Measurements from ENCODE around the gene NDUFS3.

The NDUFS3 gene

DNA sequence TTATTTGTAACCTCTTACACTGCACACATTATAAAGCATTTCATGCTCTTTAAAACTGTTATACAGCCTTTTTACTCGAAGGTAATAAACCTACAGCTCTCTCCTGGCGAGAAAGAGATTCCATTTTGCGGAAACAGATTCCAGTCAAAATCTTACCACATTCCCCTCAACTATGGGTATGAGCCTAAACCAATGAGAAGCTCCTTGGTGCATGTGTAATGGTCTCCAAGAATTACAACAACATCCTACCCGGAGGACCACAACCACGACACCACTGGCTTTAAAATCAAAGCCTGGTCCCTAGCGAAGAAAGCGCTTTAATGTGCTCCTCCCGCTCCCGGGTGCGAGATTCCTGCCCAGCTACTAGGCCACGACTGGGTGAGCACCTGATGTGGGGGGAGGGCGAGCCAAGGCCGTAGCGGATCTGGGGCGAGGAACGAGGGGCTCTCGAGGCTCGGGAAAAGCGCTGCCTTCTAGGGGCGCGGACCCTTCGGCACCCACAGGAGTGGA lies 26.8 kb upstream of the NDUFS3 start:
- TF ChIP-seq GATA3 (IDR thresholded peaks at IDR 0.05; ENCODE audit: low read depth, low read length): no peak
- TF ChIP-seq GATA2 (IDR thresholded peaks at IDR 0.05; ENCODE audit: low read depth, low read length): no peak

DNA sequence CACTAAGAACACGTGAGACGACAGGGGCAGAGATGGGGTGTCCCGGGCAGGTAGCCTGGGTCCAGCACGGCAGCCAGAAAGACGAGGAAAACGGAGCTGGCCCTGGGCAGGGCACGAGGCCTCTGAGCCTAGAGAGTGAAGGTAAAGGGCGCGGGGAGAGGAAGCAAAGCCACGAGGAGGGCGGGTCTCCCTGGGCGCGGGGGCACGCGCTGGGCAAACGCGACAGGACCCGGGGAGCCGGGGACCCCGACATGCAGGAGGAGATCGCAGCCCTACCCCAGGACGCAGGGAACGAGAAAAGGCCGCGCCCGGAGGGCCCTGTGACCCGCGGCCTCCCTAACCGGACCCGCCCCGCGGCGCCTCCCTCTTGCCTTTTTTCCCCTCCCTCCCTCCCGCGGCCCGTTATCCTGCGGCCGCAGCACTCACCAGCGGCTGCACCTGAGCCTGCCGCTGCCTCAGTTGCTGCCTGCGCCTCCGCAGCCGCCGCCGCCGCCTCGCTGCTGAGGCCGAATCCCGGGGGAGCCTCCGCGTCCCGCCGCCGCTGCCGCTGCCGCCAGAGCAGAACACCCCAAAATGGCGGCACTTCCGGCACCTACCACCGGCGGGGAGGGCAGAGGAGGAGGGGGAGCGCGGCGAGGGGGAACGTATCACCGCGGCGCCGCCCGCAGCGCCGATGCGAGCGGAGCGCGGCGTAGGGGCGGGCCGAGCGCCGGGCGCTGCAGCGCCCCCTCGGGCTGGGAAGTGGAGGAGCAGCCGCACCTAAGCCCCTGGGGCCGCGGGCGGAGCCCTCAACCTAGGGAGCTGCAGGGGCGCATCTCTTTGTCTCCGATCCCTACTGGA lies 26.1 kb upstream of the NDUFS3 start, which contains the start of gene CELF1:
CELF1 (minus strand) TSS at position 567 of the 840 bp plus-strand sequence. CDS start 53,609 bp downstream, outside the sequence.
- TF ChIP-seq GATA3 (IDR thresholded peaks at IDR 0.05; ENCODE audit: low read depth, low read length): no peak
- no peak for TF ChIP-seq GATA2 (IDR thresholded peaks at IDR 0.05; ENCODE audit: low read depth, low read length)

DNA sequence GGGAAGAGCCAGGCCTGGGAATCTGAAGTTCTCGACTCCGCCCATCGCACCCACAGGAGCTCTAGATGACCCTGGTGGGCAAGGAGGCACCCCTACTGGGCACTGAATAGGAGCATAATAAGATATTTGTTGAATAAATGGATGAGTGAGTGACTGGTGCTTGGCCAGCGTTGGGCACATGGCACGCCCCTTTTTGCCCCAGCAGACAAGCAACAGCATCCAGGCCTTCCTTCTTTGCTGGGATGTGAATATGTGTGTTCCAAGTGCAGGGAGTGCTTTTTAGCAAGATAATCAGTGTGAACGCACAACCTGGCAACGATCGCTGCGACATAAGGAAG lies 25.5 kb upstream of the NDUFS3 start:
- TF ChIP-seq GATA2 (IDR thresholded peaks at IDR 0.05; ENCODE audit: low read depth, low read length) (no peak), GATA3 (IDR thresholded peaks at IDR 0.05; ENCODE audit: low read depth, low read length) (no peak)

DNA sequence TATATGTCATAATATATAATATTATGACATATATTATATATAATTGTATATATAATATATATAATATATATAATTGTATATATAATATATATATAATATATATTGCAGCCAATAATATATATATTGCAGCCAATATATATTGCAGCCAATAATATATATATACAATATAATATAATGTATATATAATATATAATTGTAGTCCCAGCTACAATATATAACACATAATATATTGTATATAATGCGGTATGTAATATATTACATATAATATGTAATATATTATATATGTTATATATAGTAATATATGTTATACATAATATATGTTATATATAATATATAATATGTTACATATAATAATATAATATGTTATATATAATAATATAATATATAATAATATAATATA lies 20.2 kb upstream of the NDUFS3 start:
- no peak for TF ChIP-seq GATA2 (IDR thresholded peaks at IDR 0.05; ENCODE audit: low read depth, low read length)
- no peak for TF ChIP-seq GATA3 (IDR thresholded peaks at IDR 0.05; ENCODE audit: low read depth, low read length)

DNA sequence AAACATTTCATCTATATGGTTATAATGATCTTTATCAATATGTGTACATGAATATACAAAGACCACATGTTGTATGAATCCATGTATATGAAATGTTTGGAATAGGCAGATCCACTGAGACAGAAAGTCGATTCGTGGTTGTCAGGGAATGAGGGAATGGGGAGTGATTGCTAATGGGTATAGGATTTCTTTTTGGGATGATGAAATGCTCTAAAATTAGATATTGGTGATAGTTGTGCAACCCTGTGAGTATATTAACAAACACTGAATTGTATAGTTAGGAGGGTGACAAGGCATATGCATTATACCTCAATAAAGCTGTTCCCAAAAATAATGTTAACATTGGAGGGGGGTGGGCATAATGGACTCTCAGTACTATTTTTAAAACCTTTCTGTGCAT lies 18.4 kb upstream of the NDUFS3 start:
- TF ChIP-seq GATA3 (IDR thresholded peaks at IDR 0.05; ENCODE audit: low read depth, low read length): no peak
- no peak for TF ChIP-seq GATA2 (IDR thresholded peaks at IDR 0.05; ENCODE audit: low read depth, low read length)

DNA sequence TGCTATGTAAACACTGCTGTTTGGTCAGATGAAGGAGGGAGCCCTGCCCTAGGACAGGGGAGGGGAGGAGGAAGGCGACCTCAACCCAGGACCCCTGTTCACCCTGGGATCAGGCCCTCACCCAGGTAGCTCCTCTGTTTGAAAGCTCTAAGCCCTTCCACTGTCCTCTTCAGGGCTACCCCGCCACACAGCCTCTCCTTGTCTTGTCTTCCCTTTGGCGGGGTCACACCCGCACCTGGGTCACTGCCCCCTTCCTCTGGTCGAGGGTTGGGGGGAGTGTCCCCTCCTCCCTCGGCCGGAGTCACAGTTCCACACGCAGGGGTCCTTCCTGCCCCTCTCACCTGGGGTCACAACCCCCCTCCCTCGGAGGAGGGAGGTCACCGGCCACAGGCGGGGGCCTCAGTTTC lies 13.9 kb upstream of the NDUFS3 start:
- no peak for TF ChIP-seq GATA3 (IDR thresholded peaks at IDR 0.05; ENCODE audit: low read depth, low read length)

DNA sequence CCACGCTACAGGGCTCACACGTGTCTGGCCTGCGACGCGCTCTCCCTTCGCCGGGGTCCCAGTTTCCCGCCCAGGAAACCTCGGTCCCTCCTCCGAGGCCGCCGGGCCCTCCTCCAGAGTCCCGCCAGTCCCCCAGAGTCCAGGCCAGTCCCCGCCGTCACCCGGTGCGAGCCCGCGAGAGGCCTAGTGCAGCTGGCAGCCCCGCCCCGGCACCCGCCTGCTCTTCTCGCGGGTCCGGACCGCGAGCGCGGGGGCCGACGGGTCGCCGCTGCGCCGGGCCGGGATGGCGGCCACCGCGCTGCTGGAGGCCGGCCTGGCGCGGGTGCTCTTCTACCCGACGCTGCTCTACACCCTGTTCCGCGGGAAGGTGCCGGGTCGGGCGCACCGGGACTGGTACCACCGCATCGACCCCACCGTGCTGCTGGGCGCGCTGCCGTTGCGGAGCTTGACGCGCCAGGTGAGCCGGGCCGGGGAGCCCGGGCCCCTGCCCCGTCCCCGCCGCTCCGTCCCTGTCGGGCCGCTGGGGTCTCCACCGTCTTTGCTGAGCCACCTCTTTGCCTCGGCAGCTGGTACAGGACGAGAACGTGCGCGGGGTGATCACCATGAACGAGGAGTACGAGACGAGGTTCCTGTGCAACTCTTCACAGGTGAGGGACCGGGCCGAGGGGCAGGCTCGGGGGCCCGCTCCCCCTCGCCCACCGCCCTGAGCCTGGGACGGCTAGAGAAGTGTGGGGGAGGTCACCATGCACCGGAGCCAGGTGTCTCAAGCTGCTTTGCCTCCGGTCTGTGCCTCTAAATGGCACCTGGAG lies 13.3 kb upstream of the NDUFS3 start, which contains the start of gene PTPMT1:
PTPMT1 (plus strand) TSS at position 260 of the 809 bp plus-strand sequence; CDS start at position 284, 24 bp downstream.
- no peak for TF ChIP-seq GATA3 (IDR thresholded peaks at IDR 0.05; ENCODE audit: low read depth, low read length)

DNA sequence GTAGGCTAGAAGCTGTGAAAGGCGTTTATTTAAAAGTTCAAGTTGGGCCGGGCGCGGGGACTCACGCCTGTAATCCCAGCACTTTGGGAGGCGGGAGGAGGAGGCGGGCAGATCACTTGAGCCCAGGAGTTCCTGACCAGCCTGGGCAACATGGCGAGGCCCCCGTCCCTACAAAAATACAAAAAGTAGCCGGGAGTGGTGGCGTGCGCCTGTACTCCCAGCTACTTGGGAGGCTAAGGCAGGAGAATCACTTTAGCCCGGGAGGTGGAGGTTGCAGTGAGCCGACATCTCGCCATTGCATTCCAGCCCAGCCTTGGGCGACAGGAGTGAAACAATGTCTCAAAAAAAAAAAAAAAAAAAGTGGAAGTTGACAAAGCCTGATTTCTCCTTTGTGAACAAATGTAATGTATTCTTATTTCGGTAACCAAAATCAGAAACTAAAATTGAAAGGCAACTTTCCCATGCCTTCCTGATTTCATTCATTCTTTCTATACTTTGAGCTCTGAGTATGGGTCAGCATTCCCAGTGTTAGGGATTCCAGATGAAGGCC lies 12.7 kb upstream of the NDUFS3 start:
- no peak for TF ChIP-seq GATA2 (IDR thresholded peaks at IDR 0.05; ENCODE audit: low read depth, low read length)
- no peak for TF ChIP-seq GATA3 (IDR thresholded peaks at IDR 0.05; ENCODE audit: low read depth, low read length)

DNA sequence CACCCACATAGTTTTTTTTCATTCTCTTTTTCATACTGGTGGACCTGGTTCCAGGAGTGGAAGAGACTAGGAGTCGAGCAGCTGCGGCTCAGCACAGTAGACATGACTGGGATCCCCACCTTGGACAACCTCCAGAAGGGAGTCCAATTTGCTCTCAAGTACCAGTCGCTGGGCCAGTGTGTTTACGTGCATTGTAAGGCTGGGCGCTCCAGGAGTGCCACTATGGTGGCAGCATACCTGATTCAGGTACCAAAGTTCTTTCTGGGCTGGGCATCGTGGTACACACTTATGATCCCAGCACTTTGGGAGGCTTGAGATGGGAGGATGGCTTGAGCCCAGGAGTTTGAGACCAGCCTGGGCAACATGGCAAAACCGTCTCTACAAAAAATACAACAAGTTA lies 9.2 kb upstream of the NDUFS3 start:
- TF ChIP-seq GATA3 (IDR thresholded peaks at IDR 0.05; ENCODE audit: low read depth, low read length) (no peak), GATA2 (IDR thresholded peaks at IDR 0.05; ENCODE audit: low read depth, low read length) (no peak)

DNA sequence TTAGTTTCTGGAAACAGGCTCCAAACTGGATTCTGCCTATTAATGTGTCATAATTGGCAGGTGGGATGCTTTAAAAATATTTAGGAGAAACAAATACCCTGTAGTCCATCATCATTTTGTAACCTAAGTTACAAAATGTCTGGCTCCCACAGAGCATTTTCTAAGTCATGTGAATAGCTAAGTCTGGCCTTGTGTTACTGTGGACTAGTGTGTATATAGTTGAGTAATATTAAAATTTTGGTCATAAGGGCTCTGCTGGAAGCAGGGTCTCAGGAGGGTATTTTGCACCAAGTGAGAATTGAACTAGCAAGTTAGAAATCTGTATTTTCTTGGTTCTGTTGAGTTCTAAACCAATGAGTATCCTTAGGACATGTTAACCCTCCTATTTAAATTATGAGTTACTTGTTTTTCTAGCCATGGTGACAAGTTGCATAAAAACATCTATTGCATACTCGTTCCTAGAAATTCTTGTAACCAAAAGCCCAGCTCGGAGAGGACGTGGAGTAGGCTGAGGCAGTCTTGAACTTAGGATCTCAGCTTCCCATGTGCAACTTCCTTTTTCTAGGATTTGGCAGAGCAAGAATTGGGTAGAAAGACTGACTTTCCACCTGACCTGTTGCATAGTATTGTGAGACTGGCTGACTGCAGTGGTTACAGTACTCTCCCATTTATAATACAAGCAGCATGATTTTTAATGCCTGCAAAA lies 8.1 kb upstream of the NDUFS3 start:
- TF ChIP-seq GATA2 (IDR thresholded peaks at IDR 0.05; ENCODE audit: low read depth, low read length) (no peak), GATA3 (IDR thresholded peaks at IDR 0.05; ENCODE audit: low read depth, low read length) (no peak)

DNA sequence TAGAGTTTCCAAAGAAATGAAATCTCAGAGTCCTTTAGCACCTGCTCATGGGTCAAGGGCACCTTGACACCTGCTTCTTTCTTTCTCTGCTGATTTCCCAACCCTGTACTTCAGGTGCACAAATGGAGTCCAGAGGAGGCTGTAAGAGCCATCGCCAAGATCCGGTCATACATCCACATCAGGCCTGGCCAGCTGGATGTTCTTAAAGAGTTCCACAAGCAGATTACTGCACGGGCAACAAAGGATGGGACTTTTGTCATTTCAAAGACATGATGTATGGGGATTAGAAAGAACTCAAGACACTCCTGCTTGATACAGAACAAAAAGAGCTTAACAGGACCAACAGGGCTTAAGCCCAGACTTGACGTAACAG lies 7.5 kb upstream of the NDUFS3 start:
- TF ChIP-seq GATA2 (IDR thresholded peaks at IDR 0.05; ENCODE audit: low read depth, low read length) (no peak), GATA3 (IDR thresholded peaks at IDR 0.05; ENCODE audit: low read depth, low read length) (no peak)

DNA sequence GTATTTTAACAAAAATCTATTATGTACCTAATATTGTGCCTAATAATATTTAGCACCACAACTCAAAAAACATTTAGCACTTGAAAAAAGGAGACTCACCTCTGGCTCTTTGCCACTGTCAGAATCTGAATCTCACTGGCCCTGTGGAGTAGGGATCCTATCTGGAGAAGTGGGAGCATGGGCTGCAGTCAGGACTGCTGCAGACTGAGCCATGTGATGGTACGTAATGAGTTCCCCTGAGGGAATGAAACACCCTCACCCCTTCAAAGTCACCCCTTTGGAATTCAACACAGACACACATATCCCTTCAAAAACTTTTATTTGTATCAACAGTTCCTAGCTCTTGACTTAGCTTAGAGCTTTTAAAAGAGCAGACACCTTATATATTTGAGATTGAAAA lies 7.0 kb upstream of the NDUFS3 start:
- TF ChIP-seq GATA3 (IDR thresholded peaks at IDR 0.05; ENCODE audit: low read depth, low read length): no peak
- TF ChIP-seq GATA2 (IDR thresholded peaks at IDR 0.05; ENCODE audit: low read depth, low read length): no peak

DNA sequence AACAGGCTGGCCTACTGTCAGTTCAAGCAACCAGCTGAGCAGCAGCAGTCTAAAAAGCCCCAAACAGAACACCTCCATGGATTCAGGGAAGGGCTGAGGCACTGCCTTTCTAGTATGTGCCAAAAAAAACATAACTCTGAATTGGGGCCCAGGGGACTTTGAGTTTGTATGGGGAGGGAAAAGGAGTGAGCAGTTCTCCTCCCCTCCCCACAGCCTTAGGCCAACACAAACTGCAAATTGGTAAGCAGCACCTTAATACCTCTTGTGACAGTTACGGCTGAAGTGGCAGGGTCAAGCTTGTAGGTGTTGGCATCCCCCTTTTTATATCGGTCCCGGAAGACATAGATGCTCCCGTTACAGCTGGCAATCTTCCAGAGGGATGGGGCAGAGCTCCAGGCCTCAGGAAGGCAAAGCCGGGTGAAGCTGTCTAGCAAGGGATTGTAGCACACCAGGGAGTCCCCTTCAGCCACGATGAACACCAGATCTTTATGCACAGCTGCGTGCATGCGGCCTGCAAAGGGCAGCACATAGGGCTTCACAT lies 6.1 kb upstream of the NDUFS3 start:
- TF ChIP-seq GATA2 (IDR thresholded peaks at IDR 0.05; ENCODE audit: low read depth, low read length): no peak
- no peak for TF ChIP-seq GATA3 (IDR thresholded peaks at IDR 0.05; ENCODE audit: low read depth, low read length)

DNA sequence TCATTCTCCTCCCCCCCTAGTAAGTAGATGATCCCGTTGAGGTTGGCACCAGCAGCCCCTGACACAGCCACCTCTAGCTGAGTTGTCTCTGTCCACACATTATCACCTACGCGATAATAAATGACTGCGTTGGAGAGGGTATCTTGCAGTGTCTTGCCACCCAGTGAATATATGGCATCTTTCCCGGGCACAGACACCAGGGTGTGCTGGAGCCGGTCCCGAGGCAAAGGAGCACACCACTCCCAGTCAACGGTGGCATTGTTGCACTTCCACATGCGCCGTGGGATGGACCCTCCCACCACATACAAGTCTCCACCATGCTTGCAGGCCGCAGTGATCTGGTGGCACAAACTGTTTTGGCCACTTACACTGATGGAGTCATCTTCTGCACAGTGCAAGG lies 5.6 kb upstream of the NDUFS3 start:
- no peak for TF ChIP-seq GATA3 (IDR thresholded peaks at IDR 0.05; ENCODE audit: low read depth, low read length)
- TF ChIP-seq GATA2 (IDR thresholded peaks at IDR 0.05; ENCODE audit: low read depth, low read length): no peak

Measured in SH-SY5Y (cell line).